Hepatocyte (in vitro differentiated cells): ENCODE measurements around the gene ZNF132. TPM values are rescaled to one million over a fixed set of nuclear protein-coding genes. Genes with fewer than 3 reads are reported as not detected.

ENCODE experiments used
- DNase-seq: peaks from one replicate; pipeline ENCODE4 v3.0.0-alpha.2; 2016; ENCODE audit warnings: low spot score
- H2AFZ ChIP-seq: fragments of 200-600 bp; sonication (generic); 2 replicates; pipeline ENCODE4 v1.6.0; 2016; ENCODE audit warnings: antibody characterized with exemption, mild to moderate bottlenecking
- H3K27ac ChIP-seq: fragments of 200-600 bp; sonication (generic); 2 replicates; pipeline ENCODE4 v1.5.1; 2016; ENCODE audit warnings: mild to moderate bottlenecking
- H3K27me3 ChIP-seq: fragments of 200-600 bp; sonication (generic); 2 replicates; pipeline ENCODE4 v1.6.1; 2016
- H3K36me3 ChIP-seq: fragments of 200-600 bp; sonication (generic); replicated peaks from 2 replicates; pipeline ENCODE4 v1.5.1; 2016; ENCODE audit warnings: low read depth; ENCODE audit not compliant: insufficient read depth
- H3K4me1 ChIP-seq: fragments of 200-600 bp; sonication (generic); 2 replicates; pipeline ENCODE4 v1.5.1; 2016; ENCODE audit warnings: mild to moderate bottlenecking, moderate library complexity; ENCODE audit not compliant: insufficient read depth
- H3K4me2 ChIP-seq: fragments of 200-600 bp; sonication (generic); 2 replicates; pipeline ENCODE4 v1.6.0; 2016
- H3K4me3 ChIP-seq: fragments of 200-600 bp; sonication (generic); 2 replicates; pipeline ENCODE4 v1.5.1; 2016; ENCODE audit warnings: mild to moderate bottlenecking
- H3K79me2 ChIP-seq: fragments of 200-600 bp; sonication (generic); 2 replicates; pipeline ENCODE4 v1.6.0; 2017; ENCODE audit warnings: mild to moderate bottlenecking
- H3K9me2 ChIP-seq: fragments of 200-600 bp; sonication (generic); replicated peaks from 2 replicates; pipeline ENCODE4 v1.6.0; 2017; ENCODE audit warnings: mild to moderate bottlenecking; ENCODE audit not compliant: insufficient read depth
- H3K9me3 ChIP-seq: fragments of 200-600 bp; sonication (generic); 2 replicates; pipeline ENCODE4 v1.5.1; 2016; ENCODE audit warnings: low read depth, mild to moderate bottlenecking
- H4K20me1 ChIP-seq: fragments of 200-600 bp; sonication (generic); 2 replicates; pipeline ENCODE4 v1.6.0; 2016; ENCODE audit warnings: mild to moderate bottlenecking; ENCODE audit not compliant: insufficient read depth, poor library complexity, severe bottlenecking
- EZH2 ChIP-seq: fragments of 200-600 bp; sonication (generic); IDR thresholded peaks from 2 replicates; pipeline ENCODE4 v1.6.1; 2016; ENCODE audit warnings: antibody characterized with exemption, mild to moderate bottlenecking, borderline replicate concordance
- EZH2phosphoT487 ChIP-seq: fragments of 200-600 bp; sonication (generic); IDR thresholded peaks from one replicate; pipeline ENCODE4 v1.6.1; 2018; ENCODE audit warnings: antibody characterized with exemption, mild to moderate bottlenecking, low read depth, moderate library complexity; ENCODE audit not compliant: unreplicated experiment, severe bottlenecking
- WGBS: methylation state at CpG from one replicate; pipeline ENCODE4 v1.1.6; 2016; ENCODE audit warnings: low lambda C conversion rate; ENCODE audit errors: missing lambda C conversion rate; 5-methylcytosine and 5-hydroxymethylcytosine counted together
- polyA plus RNA-seq: library from polyadenylated mRNA; unstranded; fragments of >200 nt; fragmentation: Nextera tagmentation; extraction: Ambion mirVana; gene quantifications from 2 replicates; pipeline ENCODE4 v1.2.1, GENCODE V29; 2016
- total RNA-seq: library from RNA; depleted of rRNA; stranded (reverse); fragments of >200 nt; gene quantifications from 2 replicates; pipeline ENCODE4 v1.2.3, GENCODE V29; 2014
- TF ChIP-seq, protein P1 (sequence below): fragments of 200-600 bp; sonication (generic); IDR thresholded peaks from 2 replicates; pipeline ENCODE4 v1.5.1; 2016; ENCODE audit warnings: antibody characterized with exemption, mild to moderate bottlenecking; ENCODE audit not compliant: poor library complexity

Gene ZNF132
- total and polyA plus RNA-seq, 2 experiments from 2014 or later, result 0.35 to 1.0 TPM

GRCh38 chr19:58394821-58395219 lies 45.1 kb downstream of the ZNF132 start:
- Histone ChIP-seq H3K36me3 (no peaks in the 10 kb centered on the region), H3K4me1 (peaks cover 5% of the 10 kb centered on the region)
- 86% methylated on average over 3 of the region's 3 CpGs for WGBS

GRCh38 chr19:58393725-58394033 lies 46.3 kb downstream of the ZNF132 start:
- H3K4me3 ChIP-seq, result no peak overlapping the region
- peaks cover 11% of the 10 kb centered on the region for H4K20me1 ChIP-seq
- no peak overlapping the region for H3K4me2 ChIP-seq
- WGBS, result 94% methylated on average over 4 of the region's 4 CpGs
- peaks cover 8% of the 10 kb centered on the region for H3K27me3 ChIP-seq
- H3K9me3 ChIP-seq, result no peaks in the 10 kb centered on the region
- H2AFZ ChIP-seq, result no peak overlapping the region
- H3K79me2 ChIP-seq, result peaks cover 20% of the 10 kb centered on the region
- H3K4me1 ChIP-seq, result peaks cover 5% of the 10 kb centered on the region
- H3K9me2 ChIP-seq, result no peaks in the 10 kb centered on the region
- no peak for DNase-seq
- H3K36me3 ChIP-seq, result no peaks in the 10 kb centered on the region
- TF ChIP-seq EZH2phosphoT487, result no peak
- TF ChIP-seq EZH2, result no peak
- TF ChIP-seq, protein P1, sequence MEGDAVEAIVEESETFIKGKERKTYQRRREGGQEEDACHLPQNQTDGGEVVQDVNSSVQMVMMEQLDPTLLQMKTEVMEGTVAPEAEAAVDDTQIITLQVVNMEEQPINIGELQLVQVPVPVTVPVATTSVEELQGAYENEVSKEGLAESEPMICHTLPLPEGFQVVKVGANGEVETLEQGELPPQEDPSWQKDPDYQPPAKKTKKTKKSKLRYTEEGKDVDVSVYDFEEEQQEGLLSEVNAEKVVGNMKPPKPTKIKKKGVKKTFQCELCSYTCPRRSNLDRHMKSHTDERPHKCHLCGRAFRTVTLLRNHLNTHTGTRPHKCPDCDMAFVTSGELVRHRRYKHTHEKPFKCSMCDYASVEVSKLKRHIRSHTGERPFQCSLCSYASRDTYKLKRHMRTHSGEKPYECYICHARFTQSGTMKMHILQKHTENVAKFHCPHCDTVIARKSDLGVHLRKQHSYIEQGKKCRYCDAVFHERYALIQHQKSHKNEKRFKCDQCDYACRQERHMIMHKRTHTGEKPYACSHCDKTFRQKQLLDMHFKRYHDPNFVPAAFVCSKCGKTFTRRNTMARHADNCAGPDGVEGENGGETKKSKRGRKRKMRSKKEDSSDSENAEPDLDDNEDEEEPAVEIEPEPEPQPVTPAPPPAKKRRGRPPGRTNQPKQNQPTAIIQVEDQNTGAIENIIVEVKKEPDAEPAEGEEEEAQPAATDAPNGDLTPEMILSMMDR, result no peak
- no peak overlapping the region for H3K27ac ChIP-seq

More at GRCh38 chr19:58394821-58395219, 45.1 kb downstream of the ZNF132 start:
- no peak overlapping the region for H2AFZ ChIP-seq
- peaks cover 8% of the 10 kb centered on the region for H3K27me3 ChIP-seq
- DNase-seq, result no peak
- H3K79me2 ChIP-seq, result peaks cover 8% of the 10 kb centered on the region
- no peak overlapping the region for H3K4me2 ChIP-seq
- H3K27ac ChIP-seq, result no peak overlapping the region
- no peaks in the 10 kb centered on the region for H3K9me3 ChIP-seq
- H3K9me2 ChIP-seq, result no peaks in the 10 kb centered on the region
- H4K20me1 ChIP-seq, result peaks cover 11% of the 10 kb centered on the region
- TF ChIP-seq EZH2phosphoT487, result no peak
- no peak for TF ChIP-seq EZH2
- TF ChIP-seq, protein P1, result no peak
- H3K4me3 ChIP-seq, result no peak overlapping the region

DNA sequence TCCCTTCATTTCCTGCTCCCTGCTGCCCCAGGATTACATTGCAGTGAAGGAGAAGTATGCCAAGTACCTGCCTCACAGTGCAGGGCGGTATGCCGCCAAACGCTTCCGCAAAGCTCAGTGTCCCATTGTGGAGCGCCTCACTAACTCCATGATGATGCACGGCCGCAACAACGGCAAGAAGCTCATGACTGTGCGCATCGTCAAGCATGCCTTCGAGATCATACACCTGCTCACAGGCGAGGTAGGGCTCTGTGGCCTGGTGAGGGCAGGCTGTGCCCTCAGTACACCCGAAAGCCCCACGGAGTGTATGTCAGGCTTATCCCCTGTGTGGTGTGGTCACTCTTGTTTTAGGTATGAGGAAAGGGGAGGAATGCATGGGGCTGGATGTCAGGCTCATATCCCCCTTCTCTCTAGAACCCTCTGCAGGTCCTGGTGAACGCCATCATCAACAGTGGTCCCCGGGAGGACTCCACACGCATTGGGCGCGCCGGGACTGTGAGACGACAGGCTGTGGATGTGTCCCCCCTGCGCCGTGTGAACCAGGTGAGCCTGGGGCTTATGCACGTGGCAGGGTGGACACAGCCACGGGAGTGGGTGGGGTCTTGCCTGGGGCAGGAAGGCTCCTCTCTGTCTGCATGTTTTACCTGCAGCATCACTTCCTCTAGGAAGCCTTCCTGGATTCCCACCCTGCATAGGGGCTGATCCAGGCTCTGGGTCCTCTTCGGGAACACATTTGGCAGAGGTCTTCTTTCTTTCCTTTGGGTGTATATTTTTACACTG lies 46.8 kb downstream of the ZNF132 start:
- Histone ChIP-seq H3K79me2 (peaks cover 24% of the 10 kb centered on the region), H3K4me3 (no peak overlapping the region), H3K36me3 (no peaks in the 10 kb centered on the region), H3K4me2 (no peak overlapping the region), H2AFZ (no peak overlapping the region), H3K27ac (no peak overlapping the region), H3K4me1 (peaks cover 8% of the 10 kb centered on the region), H4K20me1 (peaks cover 11% of the 10 kb centered on the region), H3K9me2 (no peaks in the 10 kb centered on the region), H3K27me3 (peaks cover 8% of the 10 kb centered on the region), H3K9me3 (no peaks in the 10 kb centered on the region)
- TF ChIP-seq EZH2 (no peak), EZH2phosphoT487 (no peak)
- TF ChIP-seq, protein P1, result no peak
- no peak for DNase-seq
- WGBS, result 96% methylated on average over 26 of the region's 26 CpGs
